GM19099 (cell line): ENCODE results near the gene NLRP4.

Source experiments
- POLR2A ChIP-seq: IDR thresholded peaks from 3 replicates; pipeline ENCODE4 v1.6.1; 2011; ENCODE audit warnings: low read depth; ENCODE audit not compliant: insufficient read length; ENCODE audit errors: extremely low read depth

NLRP4 gene, protein sequence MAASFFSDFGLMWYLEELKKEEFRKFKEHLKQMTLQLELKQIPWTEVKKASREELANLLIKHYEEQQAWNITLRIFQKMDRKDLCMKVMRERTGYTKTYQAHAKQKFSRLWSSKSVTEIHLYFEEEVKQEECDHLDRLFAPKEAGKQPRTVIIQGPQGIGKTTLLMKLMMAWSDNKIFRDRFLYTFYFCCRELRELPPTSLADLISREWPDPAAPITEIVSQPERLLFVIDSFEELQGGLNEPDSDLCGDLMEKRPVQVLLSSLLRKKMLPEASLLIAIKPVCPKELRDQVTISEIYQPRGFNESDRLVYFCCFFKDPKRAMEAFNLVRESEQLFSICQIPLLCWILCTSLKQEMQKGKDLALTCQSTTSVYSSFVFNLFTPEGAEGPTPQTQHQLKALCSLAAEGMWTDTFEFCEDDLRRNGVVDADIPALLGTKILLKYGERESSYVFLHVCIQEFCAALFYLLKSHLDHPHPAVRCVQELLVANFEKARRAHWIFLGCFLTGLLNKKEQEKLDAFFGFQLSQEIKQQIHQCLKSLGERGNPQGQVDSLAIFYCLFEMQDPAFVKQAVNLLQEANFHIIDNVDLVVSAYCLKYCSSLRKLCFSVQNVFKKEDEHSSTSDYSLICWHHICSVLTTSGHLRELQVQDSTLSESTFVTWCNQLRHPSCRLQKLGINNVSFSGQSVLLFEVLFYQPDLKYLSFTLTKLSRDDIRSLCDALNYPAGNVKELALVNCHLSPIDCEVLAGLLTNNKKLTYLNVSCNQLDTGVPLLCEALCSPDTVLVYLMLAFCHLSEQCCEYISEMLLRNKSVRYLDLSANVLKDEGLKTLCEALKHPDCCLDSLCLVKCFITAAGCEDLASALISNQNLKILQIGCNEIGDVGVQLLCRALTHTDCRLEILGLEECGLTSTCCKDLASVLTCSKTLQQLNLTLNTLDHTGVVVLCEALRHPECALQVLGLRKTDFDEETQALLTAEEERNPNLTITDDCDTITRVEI

DNA sequence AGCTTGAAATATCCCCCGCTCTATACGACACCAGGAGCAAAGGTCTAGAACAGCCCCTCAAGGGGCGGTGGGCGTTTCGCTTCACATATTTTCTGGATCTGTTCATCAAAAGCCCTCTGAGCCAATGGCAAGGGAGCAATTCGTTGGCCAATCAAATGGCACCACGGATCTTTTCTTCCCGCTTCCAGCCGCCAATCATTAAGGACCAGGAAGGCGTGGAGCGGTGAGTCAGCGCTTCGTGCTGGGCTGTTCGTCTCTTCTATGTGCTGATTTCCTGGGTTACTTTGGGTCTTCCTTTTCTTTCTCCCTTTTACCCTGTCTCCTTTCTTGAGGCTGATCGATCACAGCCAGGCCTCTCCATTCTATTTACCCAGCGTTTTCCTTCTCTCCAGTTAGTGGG, at the start of gene NLRP4:
Gene NLRP4, plus strand, starts transcription at position 201 of the 400 bp plus-strand sequence. CDS start 15,541 bp downstream, outside the sequence.
- TF ChIP-seq POLR2A = no peak

DNA sequence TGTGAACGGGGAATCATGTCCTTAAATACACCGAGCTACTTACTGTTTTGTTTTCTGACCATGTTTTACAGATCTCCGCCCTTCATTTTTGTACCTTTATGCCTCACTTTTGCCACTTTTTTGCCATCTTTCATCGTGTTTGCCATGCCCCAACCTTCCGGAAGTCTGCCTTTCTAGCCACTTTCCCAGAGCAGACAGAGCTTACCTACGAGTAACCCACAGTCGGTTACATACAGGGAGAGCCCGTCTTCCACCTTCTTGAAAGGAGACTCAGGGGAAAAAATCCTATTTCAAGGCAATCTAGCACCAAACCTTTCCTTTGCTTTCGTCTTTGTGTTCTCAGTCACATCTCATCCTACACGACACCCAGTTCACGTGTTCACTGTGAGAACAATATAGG, 41.3 kb upstream of the NLRP4 start:
- no peak for TF ChIP-seq POLR2A

DNA sequence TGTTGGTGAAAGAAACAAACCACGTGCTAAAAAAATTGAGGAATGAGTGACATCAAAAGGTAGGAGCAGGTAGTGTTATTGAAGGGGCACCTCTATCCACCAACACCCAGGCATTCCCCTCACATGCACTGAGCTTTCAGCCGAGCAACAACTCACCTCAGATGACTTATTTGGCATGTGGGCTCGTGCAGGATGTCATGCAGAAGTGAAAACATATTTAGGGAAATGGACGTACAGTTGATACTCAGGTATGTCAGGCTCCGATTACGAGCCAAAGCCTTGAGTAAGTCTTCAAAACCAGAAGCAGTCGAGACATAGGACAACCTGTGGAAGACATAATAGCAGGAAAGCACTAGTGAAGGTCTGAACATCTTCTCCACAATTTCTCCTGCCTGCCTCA, 34.9 kb upstream of the NLRP4 start:
- no peak for TF ChIP-seq POLR2A

DNA sequence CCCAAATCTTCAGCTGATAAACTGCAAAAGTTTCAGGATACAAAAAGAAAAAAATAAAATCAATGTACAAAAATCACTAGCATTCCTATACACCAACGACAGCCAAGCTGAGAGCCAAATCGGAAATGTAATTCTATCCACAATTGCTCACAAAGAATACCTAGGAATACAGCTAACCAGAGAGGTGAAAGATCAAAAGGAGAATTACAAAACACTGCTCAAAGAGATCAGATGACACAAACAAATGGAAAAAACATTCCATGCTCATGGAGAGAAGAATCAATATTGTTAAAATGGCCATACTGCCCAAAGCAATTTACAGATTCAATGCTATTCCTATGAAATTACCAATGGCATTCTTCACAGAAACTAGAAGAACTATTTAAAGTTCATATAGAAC, 34.1 kb upstream of the NLRP4 start:
- no peak for TF ChIP-seq POLR2A

DNA sequence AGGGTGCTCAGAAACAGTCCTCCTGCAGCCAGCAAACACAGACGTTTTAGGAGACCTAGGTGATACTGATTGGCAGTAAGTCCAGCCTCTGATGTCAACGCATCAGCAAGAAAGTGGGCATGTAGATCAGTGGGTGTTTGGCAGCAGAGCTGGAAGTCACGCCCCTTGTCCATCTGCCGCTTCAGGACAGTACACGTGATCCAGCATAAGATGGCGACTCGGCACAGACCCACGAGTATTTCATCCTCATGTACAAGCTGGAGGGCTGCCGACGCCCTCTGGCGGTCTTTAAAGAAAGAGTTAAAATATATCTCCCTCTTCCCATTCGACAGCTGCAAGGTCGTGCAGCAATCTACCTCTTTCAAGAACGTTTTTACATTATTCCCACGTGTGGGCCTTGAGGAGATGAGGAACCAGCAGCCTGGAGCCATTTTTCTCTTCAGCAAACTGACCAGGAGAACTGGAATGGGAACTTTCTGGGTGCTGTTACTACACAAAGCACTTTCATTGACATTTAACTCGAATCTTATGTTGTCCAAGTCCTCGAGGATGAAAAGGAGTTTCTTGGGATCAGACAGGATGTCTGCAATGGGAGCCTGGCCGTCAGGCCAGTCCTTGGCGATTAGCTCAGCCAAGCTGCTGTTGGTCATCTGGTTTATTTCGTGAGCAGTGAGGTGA, 26.8 kb upstream of the NLRP4 start:
- no peak for TF ChIP-seq POLR2A

DNA sequence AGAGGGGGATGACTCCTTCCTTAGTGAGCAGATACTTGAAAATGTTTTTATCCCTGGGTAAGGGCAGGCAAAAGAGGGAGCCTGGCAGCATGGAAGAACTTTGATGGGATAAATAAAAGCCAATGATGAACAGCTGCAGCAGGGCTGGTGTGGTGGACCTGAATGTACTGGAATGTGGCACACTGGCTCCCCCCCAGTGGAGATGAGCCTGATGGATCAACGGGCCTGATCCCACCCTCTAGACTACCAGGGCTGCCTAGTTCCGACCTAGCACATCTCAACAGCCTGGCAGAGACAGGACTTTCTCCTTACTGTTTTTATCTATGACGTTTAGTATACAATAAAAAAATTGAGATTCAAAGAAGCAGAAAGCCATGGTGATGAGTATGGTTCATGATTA, 25.0 kb upstream of the NLRP4 start:
- TF ChIP-seq POLR2A = no peak

DNA sequence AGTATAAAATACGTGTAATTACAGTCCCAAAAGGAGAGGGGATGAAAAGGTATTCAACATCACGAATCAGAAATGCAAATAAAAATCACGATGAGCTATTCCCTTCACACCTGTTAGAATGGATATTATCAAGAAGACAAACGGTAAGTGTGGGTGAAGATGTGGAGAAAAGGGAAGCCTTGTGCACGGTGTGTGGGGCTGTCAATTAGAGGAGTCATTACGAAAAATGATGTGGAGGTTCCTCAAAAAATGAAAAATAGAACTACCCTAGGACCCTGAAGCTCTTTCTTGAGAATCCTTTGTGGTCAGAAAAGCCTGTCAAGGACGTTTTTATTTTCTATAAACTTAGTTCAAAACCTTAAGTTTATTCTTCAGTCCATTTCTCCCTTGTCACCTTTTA, 23.9 kb upstream of the NLRP4 start:
- no peak for TF ChIP-seq POLR2A

DNA sequence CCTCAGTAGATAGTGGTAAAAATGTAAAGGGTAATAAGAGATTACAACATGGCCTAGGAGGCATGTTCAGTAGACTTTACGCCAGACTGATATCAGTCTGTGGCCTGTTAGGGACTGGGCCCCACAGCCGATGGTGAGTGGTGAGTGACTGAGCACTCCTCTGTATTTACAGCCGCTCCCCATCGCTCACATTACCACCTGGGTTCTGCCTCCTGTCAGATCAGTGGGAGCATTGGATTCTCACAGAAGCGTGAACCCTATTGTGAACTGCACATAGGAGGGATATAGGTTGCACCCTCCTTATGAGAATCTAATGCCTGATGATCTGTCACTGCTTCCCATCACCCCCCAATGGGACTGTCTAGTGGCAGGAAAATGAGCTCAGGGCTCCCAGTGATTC, 22.4 kb upstream of the NLRP4 start:
- TF ChIP-seq POLR2A = no peak

DNA sequence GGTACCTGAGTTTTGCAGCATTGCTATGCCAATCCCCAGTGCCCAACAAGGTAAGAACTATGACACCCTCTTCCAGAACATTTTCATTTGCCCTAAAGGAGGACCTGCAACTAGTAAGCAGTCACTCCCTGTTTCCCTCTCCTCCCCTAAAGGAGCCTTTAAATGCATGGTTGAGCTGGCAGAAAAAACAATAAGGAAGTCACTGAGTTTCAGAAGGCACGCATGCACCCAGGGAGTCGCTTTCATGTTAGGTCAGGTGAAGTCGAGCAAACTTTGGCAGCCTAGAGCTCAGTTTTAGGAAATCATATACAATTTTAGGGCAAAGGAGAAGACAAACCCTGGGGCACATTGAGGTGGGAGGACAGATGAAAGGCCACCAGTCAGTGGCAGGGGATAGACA, 16.3 kb upstream of the NLRP4 start:
- no peak for TF ChIP-seq POLR2A

DNA sequence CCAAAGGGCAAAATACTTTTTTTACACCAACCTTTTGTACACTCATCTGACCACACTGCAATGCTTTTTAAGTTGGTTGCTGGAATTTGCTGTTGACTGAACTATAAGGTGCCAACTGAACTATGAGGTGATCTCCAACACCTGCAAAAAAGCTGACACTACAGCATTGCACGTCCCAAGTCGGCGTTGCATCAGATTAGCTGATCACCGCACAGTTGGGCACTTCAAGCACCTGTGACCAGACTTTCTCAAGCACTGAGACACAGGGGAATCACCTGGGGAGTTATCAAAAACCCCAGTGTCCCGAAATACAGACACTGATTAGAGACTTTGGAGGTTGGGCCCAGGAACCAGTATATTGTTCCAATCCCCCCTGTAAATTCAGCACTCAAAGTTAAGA, 5.7 kb upstream of the NLRP4 start:
- no peak for TF ChIP-seq POLR2A

DNA sequence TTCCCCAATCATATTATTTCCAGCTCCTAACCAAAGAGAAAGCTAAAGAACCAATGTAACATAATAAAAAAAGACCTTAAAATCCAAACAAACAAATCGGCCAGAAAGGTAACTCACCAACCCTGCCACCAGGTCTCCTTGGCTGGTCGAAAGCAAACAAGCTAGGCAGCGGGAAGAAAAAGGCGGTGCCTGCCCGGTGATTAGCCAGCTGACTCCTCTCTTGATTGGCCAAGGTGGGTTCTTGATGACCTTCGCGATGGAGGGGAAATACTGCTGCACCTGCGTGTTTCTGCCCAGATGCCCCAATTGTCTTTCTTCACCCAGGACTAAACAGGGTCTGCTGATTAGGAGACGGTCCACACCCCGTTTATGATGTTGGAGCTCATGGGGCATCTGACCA, 4.5 kb upstream of the NLRP4 start, which contains the start of gene NLRP11:
Gene NLRP11, minus strand, starts transcription at position 154 of the 400 bp plus-strand sequence. CDS start 13,825 bp downstream, outside the sequence.
- no peak for TF ChIP-seq POLR2A

DNA sequence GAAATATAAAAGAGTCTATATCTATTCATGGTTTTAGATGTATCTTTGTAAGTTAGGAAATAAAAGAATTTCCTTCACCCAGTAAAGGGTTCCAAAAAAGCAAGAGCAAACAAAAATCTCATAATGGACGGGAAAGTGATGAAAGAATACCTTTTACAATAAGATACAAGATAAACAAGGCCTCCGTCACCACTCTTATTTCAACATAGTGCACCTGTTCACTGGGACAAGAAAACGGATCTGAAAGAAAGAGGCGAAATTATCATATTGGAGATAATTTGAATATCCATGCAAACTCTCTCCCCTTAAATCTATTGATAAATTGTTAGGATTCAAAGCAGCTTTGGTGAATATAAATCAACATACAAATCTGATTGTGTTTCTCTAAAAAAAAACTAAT, 3.7 kb upstream of the NLRP4 start:
- TF ChIP-seq POLR2A = no peak

DNA sequence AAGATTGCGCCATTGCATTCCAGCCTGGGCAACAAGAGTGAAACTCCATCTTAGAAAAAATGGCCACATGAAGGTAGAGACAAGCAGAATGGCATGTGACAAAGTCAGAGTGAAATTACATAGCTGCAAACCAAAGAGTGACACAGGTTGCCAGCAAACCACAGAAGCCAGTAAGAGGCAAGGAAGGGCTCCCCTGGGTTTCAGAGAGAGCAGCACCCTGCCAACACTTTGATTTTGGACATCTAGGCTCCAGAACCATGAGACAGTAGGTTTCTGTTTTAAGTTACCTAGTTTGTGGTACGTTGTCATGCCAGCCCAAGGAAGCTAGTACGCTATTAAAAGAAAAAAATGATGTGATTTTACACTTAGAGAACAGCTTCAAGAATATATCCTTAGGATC, 1.9 kb downstream of the NLRP4 start:
- TF ChIP-seq POLR2A = no peak

DNA sequence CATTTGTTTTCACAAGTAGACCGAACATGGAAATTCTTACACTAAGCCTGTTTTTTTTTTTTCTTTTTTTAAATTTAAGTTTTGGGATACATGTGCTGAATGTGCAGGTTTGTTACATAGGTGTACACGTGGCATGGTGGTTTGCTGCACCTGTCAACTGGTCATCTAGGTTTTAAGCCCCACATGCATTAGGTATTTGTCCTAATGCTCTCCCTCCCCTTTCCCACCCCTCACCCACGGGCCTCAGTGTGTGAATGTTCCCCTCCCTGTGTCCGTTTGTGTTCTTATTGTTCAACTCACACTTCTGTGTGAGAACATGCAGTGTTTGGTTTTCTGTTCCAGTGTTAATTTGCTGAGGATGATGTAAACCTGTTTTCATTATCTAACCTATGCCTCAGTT, 2.6 kb downstream of the NLRP4 start:
- TF ChIP-seq POLR2A = no peak

DNA sequence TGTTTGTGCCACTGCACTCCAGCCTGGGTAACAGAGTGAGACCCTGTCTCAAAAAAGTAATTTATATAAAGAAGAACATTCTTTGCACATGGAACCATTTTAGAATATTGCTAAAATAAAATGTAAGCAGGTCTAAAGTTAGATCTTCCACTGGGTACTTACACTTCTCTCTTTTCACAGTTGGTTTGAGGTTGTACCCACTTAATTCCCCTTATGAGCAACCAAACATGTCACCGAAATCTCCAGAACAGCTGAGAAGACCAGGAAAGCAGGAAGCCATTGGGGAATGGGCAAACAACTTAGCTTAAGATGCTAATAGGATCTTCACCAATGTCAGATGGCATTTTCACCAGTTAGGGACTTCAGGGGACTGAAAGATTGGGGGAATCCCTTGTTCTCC, 18.8 kb downstream of the NLRP4 start:
- no peak for TF ChIP-seq POLR2A
